Keratinocyte (primary cell): ENCODE results near the gene SIX1. TPM values are rescaled to one million over a fixed set of nuclear protein-coding genes. Genes with fewer than 3 reads are reported as not detected.

Experiments used
- DNase-seq: peaks from one replicate; pipeline ENCODE4 v3.0.0-alpha.2; 2011; ENCODE audit warnings: low read depth, missing footprints, low spot score
- FAIRE-seq: peaks from 2 replicates; lab custom pipeline; 2011; peaks lifted over from hg19 to GRCh38; lab: Jason Lieb, UNC
- H2AFZ ChIP-seq: 2 replicates; pipeline ENCODE4 v1.6.0; 2012; ENCODE audit warnings: low read length, control low read depth, inconsistent platforms; ENCODE audit not compliant: control insufficient read depth
- H3K27ac ChIP-seq: 2 replicates; pipeline ENCODE4 v1.5.1; 2011; ENCODE audit warnings: low read length; ENCODE audit not compliant: control insufficient read depth, insufficient read depth
- H3K27me3 ChIP-seq: 3 replicates; pipeline ENCODE4 v1.6.0; 2011; ENCODE audit warnings: low read length; ENCODE audit not compliant: control insufficient read depth, insufficient read depth; ENCODE audit errors: extremely low read depth
- H3K36me3 ChIP-seq, 2 experiments: 2 replicates in 1 of 2; 3 replicates in 1 of 2; pipeline ENCODE4 v1.5.1; 2011; ENCODE audit warnings: low read length in 2 of 2, mild to moderate bottlenecking in 1 of 2; ENCODE audit not compliant: control insufficient read depth in 2 of 2, insufficient read depth in 2 of 2; ENCODE audit errors: extremely low read depth in 1 of 2
- H3K4me1 ChIP-seq: 3 replicates; pipeline ENCODE4 v1.5.1; 2011; ENCODE audit warnings: low read length; ENCODE audit not compliant: control insufficient read depth, insufficient read depth; ENCODE audit errors: extremely low read depth
- H3K4me2 ChIP-seq: 3 replicates; pipeline ENCODE4 v1.6.0; 2011; ENCODE audit warnings: low read depth, low read length; ENCODE audit not compliant: control insufficient read depth, insufficient read depth; ENCODE audit errors: extremely low read depth
- H3K4me3 ChIP-seq, 3 experiments: fragments of 200-600 bp in 1 of 3; sonication (generic) in 1 of 3; 2 replicates in 2 of 3; 3 replicates in 1 of 3; pipeline ENCODE4 v1.5.1; 2011 to 2016; ENCODE audit warnings: low read length in 3 of 3, mild to moderate bottlenecking in 3 of 3, control low read depth in 2 of 3, inconsistent platforms in 1 of 3, low read depth in 1 of 3, mixed read lengths in 1 of 3, mixed run types in 1 of 3, moderate library complexity in 1 of 3; ENCODE audit not compliant: control insufficient read depth in 2 of 3, insufficient read depth in 2 of 3; ENCODE audit errors: extremely low read depth in 1 of 3
- H3K79me2 ChIP-seq: 2 replicates; pipeline ENCODE4 v1.6.0; 2012; ENCODE audit warnings: low read length; ENCODE audit not compliant: control insufficient read depth, insufficient read depth
- H3K9ac ChIP-seq: 3 replicates; pipeline ENCODE4 v1.6.0; 2011; ENCODE audit warnings: low read length; ENCODE audit not compliant: control insufficient read depth, insufficient read depth; ENCODE audit errors: extremely low read depth
- H3K9me1 ChIP-seq: 3 replicates; pipeline ENCODE4 v1.6.0; 2011; ENCODE audit warnings: low read length; ENCODE audit not compliant: control insufficient read depth, insufficient read depth; ENCODE audit errors: extremely low read depth
- H3K9me3 ChIP-seq: 2 replicates; pipeline ENCODE4 v1.5.1; 2012; ENCODE audit warnings: low read depth, low read length; ENCODE audit not compliant: control insufficient read depth
- H4K20me1 ChIP-seq: 3 replicates; pipeline ENCODE4 v1.6.0; 2011; ENCODE audit warnings: low read length; ENCODE audit not compliant: control insufficient read depth, insufficient read depth; ENCODE audit errors: extremely low read depth
- CTCF ChIP-seq, 3 experiments: IDR thresholded peaks in 1 of 3; conservative IDR thresholded peaks in 1 of 3; optimal IDR thresholded peaks in 1 of 3; 2 replicates in 2 of 3; 3 replicates in 1 of 3; pipeline versions ENCODE3 to v1.5.1; 2011; ENCODE audit warnings: low read length in 3 of 3, mild to moderate bottlenecking in 3 of 3, moderate library complexity in 2 of 3, control low read depth in 1 of 3, inconsistent platforms in 1 of 3; ENCODE audit not compliant: insufficient read depth in 2 of 3; ENCODE audit errors: extremely low read depth in 1 of 3
- EZH2 ChIP-seq: IDR thresholded peaks from one replicate; pipeline ENCODE4 v1.6.1; 2012; ENCODE audit warnings: inconsistent platforms, mild to moderate bottlenecking, low read length, moderate library complexity
- dilution Hi-C: fragments of 300-500 bp; cut with MboI; formaldehyde crosslinking; loops from one replicate; pipeline ENCODE4 v1.7.0; 2020; ENCODE audit warnings: low sequenced_read_pairs; ENCODE audit not compliant: extremely low pct_ligation_motif_present
- polyA plus RNA-seq, 5 experiments: library from polyadenylated mRNA; depleted of rRNA in 3 of 5; stranded (reverse) in 3 of 5; stranded (forward) in 1 of 5; unstranded in 1 of 5; fragments of >200 nt; gene quantifications; 1 replicate in 1 of 5; 2 replicates in 3 of 5; 3 replicates in 1 of 5; pipeline versions ENCODE4 v1.2.1 to v1.2.3, GENCODE V29; 2011 to 2012; ENCODE audit warnings: missing spikeins in 2 of 5, low read depth in 1 of 5, low replicate concordance in 1 of 5

Gene SIX1
- polyA plus RNA-seq, 1 donor (not counting 4 experiments of a cell fraction or from before 2014, with no cell fraction given), result 0.04 TPM

- FAIRE-seq (no peak), DNase-seq (no peak)
- dilution Hi-C loops, result no loop called here
- H2AFZ ChIP-seq, result no peak overlapping the region
- no peaks in the 10 kb centered on the region for H3K27me3 ChIP-seq
- TF ChIP-seq CTCF (optimal IDR thresholded peaks at IDR 0.05 in 1 of 3, IDR thresholded peaks at IDR 0.05 in 1 of 3, conservative IDR thresholded peaks at IDR 0.05 in 1 of 3; ENCODE audit: extremely low read depth in 1 of 3, insufficient read depth in 2 of 3, low read length in 3 of 3) (no peak), EZH2 (no peak)
- no peaks in the 10 kb centered on the region for H3K4me1 ChIP-seq
- no peaks in the 10 kb centered on the region for H3K9me3 ChIP-seq
- no peaks in the 10 kb centered on the region for H3K9me1 ChIP-seq
- H3K27ac ChIP-seq, result no peak overlapping the region
- H4K20me1 ChIP-seq, result no peaks in the 10 kb centered on the region
- no peaks in the 10 kb centered on the region for H3K79me2 ChIP-seq
- no peak overlapping the region for H3K4me3 ChIP-seq
- H3K9ac ChIP-seq, result no peak overlapping the region
- H3K4me2 ChIP-seq, result no peak overlapping the region
- no peaks in the 10 kb centered on the region for H3K36me3 ChIP-seq
These were observed 28.4 kb upstream of the SIX1 start for GRCh38 chr14:60677701-60678100.

- Histone ChIP-seq H4K20me1 (no peaks in the 10 kb centered on the region), H3K79me2 (no peaks in the 10 kb centered on the region), H3K4me1 (no peaks in the 10 kb centered on the region), H3K4me3 (no peak overlapping the region), H3K36me3 (no peaks in the 10 kb centered on the region), H3K27me3 (no peaks in the 10 kb centered on the region), H2AFZ (no peak overlapping the region), H3K9ac (no peak overlapping the region), H3K9me1 (no peaks in the 10 kb centered on the region), H3K4me2 (no peak overlapping the region), H3K27ac (no peak overlapping the region), H3K9me3 (no peaks in the 10 kb centered on the region)
- dilution Hi-C loops, result no loop called here
- TF ChIP-seq EZH2 (no peak), CTCF (optimal IDR thresholded peaks at IDR 0.05 in 1 of 3, IDR thresholded peaks at IDR 0.05 in 1 of 3, conservative IDR thresholded peaks at IDR 0.05 in 1 of 3; ENCODE audit: extremely low read depth in 1 of 3, insufficient read depth in 2 of 3, low read length in 3 of 3) (no peak)
- FAIRE-seq, result no peak
- DNase-seq, result no peak
These were observed 21.7 kb upstream of the SIX1 start for GRCh38 chr14:60670989-60671388.
